Uterus (tissue), 2 donors: Measurements from ENCODE around the gene NOL4L.

Experiments
- POLR2A ChIP-seq, 2 donors: fragments of 450-650 bp; IDR thresholded peaks; one replicate each; pipeline ENCODE4 v1.6.1; 2016; ENCODE audit warnings: antibody characterized with exemption in 2 of 2, mild to moderate bottlenecking in 1 of 2, moderate library complexity in 1 of 2
- TF ChIP-seq, protein P1 (sequence below), 4 experiments: fragments of 200-600 bp in 2 of 4; fragments of 450-650 bp in 2 of 4; sonication (generic) in 2 of 4; IDR thresholded peaks; one replicate each; pipeline ENCODE4 v1.5.1; 2016 to 2019; ENCODE audit warnings: antibody characterized with exemption in 4 of 4, mild to moderate bottlenecking in 2 of 4, moderate library complexity in 1 of 4

DNA sequence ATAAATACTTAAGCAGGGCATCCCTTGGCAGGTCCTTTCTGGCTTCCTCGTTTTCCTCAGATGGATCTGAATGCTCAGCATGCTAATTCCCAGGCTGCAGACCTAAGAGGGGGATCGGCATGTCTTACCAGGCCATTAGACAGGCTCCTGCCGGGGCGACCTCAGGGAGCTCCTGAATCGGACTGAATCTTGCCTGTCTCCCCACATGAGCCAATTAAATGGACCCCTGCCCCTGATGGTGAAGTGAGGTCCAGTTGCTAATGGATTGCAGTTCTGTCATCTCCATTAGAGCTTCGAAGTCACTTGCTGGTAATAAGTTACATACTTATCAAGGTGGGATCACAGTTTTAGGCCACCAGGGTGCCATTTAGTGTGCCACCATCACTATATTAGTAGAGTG, 51.4 kb downstream of the NOL4L start:
- TF ChIP-seq, protein P1, sequence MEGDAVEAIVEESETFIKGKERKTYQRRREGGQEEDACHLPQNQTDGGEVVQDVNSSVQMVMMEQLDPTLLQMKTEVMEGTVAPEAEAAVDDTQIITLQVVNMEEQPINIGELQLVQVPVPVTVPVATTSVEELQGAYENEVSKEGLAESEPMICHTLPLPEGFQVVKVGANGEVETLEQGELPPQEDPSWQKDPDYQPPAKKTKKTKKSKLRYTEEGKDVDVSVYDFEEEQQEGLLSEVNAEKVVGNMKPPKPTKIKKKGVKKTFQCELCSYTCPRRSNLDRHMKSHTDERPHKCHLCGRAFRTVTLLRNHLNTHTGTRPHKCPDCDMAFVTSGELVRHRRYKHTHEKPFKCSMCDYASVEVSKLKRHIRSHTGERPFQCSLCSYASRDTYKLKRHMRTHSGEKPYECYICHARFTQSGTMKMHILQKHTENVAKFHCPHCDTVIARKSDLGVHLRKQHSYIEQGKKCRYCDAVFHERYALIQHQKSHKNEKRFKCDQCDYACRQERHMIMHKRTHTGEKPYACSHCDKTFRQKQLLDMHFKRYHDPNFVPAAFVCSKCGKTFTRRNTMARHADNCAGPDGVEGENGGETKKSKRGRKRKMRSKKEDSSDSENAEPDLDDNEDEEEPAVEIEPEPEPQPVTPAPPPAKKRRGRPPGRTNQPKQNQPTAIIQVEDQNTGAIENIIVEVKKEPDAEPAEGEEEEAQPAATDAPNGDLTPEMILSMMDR (IDR thresholded peaks at IDR 0.05), result no peak
- no peak for TF ChIP-seq POLR2A (IDR thresholded peaks at IDR 0.05)
